LNCAP (cell line): Measurements from ENCODE around the gene TMCC2.

Source experiments
- CTCF ChIP-seq: fragments of 450-650 bp; IDR thresholded peaks from 2 replicates; pipeline ENCODE4 v1.5.1; 2017; ENCODE audit warnings: mild to moderate bottlenecking

TMCC2 gene

GRCh38 chr1:205188596-205188995 lies 39.1 kb upstream of the TMCC2 start:
- no peak for TF ChIP-seq CTCF

DNA sequence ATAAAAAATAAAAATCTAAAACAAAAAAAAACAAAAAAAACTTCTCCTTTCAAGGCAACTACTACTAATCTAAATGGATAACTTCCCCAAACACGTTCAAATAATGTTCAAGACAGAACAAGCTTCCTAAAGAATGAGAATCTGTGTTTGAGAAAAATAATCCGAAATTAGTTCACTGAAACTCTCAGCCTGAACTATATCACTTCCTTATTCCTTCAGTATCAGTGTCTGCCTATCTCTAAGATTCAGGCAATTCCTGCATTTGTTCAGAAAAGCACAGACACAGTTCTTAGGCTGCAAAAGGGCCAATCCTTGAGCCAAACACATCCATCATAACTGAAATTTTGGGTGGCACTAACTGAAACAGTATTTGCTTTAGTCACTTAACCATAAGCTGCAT lies 38.6 kb upstream of the TMCC2 start:
- no peak for TF ChIP-seq CTCF

DNA sequence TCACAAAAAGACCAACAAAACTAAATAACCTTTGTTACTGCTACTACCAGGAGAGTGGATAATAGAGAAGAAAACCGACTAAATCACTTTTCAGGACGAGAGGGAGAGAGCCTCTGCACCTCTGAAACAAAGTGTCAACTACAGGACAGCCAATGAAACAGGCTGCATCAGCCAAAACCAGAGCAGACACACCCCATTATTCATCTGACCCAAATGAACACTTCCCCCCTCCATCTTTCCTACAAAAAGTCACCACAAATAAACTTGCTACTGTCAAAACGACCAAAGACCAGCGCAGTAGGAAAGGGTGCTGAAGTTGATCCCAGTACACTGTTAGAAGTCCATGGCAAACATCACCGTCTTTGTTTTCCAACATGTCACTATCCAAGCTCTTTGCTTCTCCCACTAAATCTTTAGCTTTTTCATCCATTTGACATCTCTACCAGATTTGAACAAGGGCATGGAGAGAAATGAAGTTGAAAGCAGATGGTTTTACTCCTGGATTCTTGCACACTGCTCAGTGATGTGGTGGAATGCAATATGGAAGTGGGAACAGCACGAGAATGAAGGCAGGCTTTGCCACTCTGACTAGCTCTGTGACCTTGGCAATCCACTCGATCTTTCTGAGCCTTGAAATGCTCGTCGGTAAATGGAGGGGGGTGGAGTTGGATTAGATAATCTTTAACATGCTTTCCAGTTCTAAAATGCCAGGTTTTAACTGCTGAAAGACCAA lies 36.7 kb upstream of the TMCC2 start:
- TF ChIP-seq CTCF = no peak

DNA sequence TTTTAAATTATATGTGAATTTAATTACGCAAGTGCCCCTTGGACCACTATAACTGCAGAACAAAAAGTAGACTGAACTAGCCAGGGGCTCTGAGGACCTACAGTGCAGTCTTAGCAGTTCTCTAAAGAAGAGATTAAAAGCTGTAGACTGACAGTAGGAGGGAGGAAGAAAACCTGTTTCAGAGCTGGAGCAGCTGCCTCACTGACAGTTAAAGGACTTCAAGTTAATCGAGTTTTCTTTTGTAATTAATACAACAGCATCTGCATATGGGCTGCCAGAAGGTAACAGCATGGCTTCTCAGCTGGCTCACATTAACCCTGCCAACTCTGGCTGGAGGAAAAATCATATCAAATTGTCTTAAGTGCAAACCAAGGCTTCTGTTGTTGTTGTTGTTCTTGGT lies 36.1 kb upstream of the TMCC2 start:
- TF ChIP-seq CTCF = no peak

GRCh38 chr1:205192287-205192686 lies 35.5 kb upstream of the TMCC2 start:
- TF ChIP-seq CTCF = no peak

GRCh38 chr1:205199090-205199930 lies 28.4 kb upstream of the TMCC2 start:
- no peak for TF ChIP-seq CTCF

- no peak for TF ChIP-seq CTCF
Observed at GRCh38 chr1:205199931-205200299, 27.8 kb upstream of the TMCC2 start.
